ENCODE data around the gene PCCB. TPM values are rescaled to one million over a fixed set of nuclear protein-coding genes. Genes with fewer than 3 reads are reported as not detected.

PCCB gene
- polyA plus RNA-seq, 1 donor from 2014 or later = 18.3 TPM

- no peak overlapping the region for H3K4me2 ChIP-seq (ENCODE audit: low read length)
- H3K9me2 ChIP-seq (ENCODE audit: insufficient read depth, low read length) = no peaks in the 10 kb centered on the region
- H2AFZ ChIP-seq (ENCODE audit: low read depth, low read length) = no peak overlapping the region
- H3K27me3 ChIP-seq (ENCODE audit: insufficient read depth, low read depth, low read length) = no peaks in the 10 kb centered on the region
- H3K4me3 ChIP-seq (ENCODE audit: low read length) = no peak overlapping the region
- TF ChIP-seq MXI1 (conservative IDR thresholded peaks at IDR 0.05; ENCODE audit: poor library complexity, severe bottlenecking) = no peak
- TF ChIP-seq REST (IDR thresholded peaks at IDR 0.05; ENCODE audit: borderline replicate concordance) = no peak
- TF ChIP-seq POLR2AphosphoS5 (IDR thresholded peaks at IDR 0.05) = no peak
- no peak for TF ChIP-seq EP300 (conservative IDR thresholded peaks at IDR 0.05; ENCODE audit: poor library complexity, severe bottlenecking)
- TF ChIP-seq TAF1 (IDR thresholded peaks at IDR 0.05; ENCODE audit: low read depth) = no peak
- TF ChIP-seq EZH2 (IDR thresholded peaks at IDR 0.05; ENCODE audit: borderline replicate concordance, insufficient read depth, low read length, poor library complexity, severe bottlenecking) = no peak
- TF ChIP-seq RAD21 (conservative IDR thresholded peaks at IDR 0.05) = no peak
- TF ChIP-seq SMC3 (conservative IDR thresholded peaks at IDR 0.05; ENCODE audit: poor library complexity) = no peak
- TF ChIP-seq CTCF (IDR thresholded peaks at IDR 0.05; ENCODE audit: poor library complexity, severe bottlenecking) = no peak
- H3K36me3 ChIP-seq (ENCODE audit: insufficient read depth, low read length) = peaks cover 20% of the 10 kb centered on the region
- H3K9me3 ChIP-seq (ENCODE audit: low read length) = no peaks in the 10 kb centered on the region
- H3K9ac ChIP-seq (ENCODE audit: low read length) = no peak overlapping the region
- no peaks in the 10 kb centered on the region for H4K20me1 ChIP-seq (ENCODE audit: insufficient read depth)
- no peak overlapping the region for H3K27ac ChIP-seq (ENCODE audit: low read length)
- H3K79me2 ChIP-seq (replicated peaks; ENCODE audit: insufficient read depth, low read length) = no peaks in the 10 kb centered on the region
- no peaks in the 10 kb centered on the region for H3F3A ChIP-seq (ENCODE audit: insufficient read depth, low read length, poor library complexity, severe bottlenecking)
Observed at GRCh38 chr3:136330900-136331299, 80.8 kb downstream of the PCCB start.

GRCh38 chr3:136332302-136332701, 82.2 kb downstream of the PCCB start:
- Histone ChIP-seq H3K9me2 (ENCODE audit: insufficient read depth, low read length) (no peaks in the 10 kb centered on the region), H3K27me3 (ENCODE audit: insufficient read depth, low read depth, low read length) (no peaks in the 10 kb centered on the region), H3K9ac (ENCODE audit: low read length) (no peak overlapping the region), H3K4me3 (ENCODE audit: low read length) (no peak overlapping the region), H2AFZ (ENCODE audit: low read depth, low read length) (no peak overlapping the region), H3K27ac (ENCODE audit: low read length) (no peak overlapping the region), H3K36me3 (ENCODE audit: insufficient read depth, low read length) (peaks cover 20% of the 10 kb centered on the region), H4K20me1 (ENCODE audit: insufficient read depth) (no peaks in the 10 kb centered on the region), H3K4me2 (ENCODE audit: low read length) (no peak overlapping the region), H3K9me3 (ENCODE audit: low read length) (no peaks in the 10 kb centered on the region), H3F3A (ENCODE audit: insufficient read depth, low read length, poor library complexity, severe bottlenecking) (no peaks in the 10 kb centered on the region), H3K79me2 (replicated peaks; ENCODE audit: insufficient read depth, low read length) (no peaks in the 10 kb centered on the region)
- TF ChIP-seq TAF1 (IDR thresholded peaks at IDR 0.05; ENCODE audit: low read depth) (no peak), EZH2 (IDR thresholded peaks at IDR 0.05; ENCODE audit: borderline replicate concordance, insufficient read depth, low read length, poor library complexity, severe bottlenecking) (no peak), POLR2AphosphoS5 (IDR thresholded peaks at IDR 0.05) (no peak), REST (IDR thresholded peaks at IDR 0.05; ENCODE audit: borderline replicate concordance) (no peak), EP300 (conservative IDR thresholded peaks at IDR 0.05; ENCODE audit: poor library complexity, severe bottlenecking) (no peak), RAD21 (conservative IDR thresholded peaks at IDR 0.05) (no peak), SMC3 (conservative IDR thresholded peaks at IDR 0.05; ENCODE audit: poor library complexity) (no peak), MXI1 (conservative IDR thresholded peaks at IDR 0.05; ENCODE audit: poor library complexity, severe bottlenecking) (no peak), CTCF (IDR thresholded peaks at IDR 0.05; ENCODE audit: poor library complexity, severe bottlenecking) (no peak)
